ENCODE data around the gene PCDHGA9. TPM values are rescaled to one million over a fixed set of nuclear protein-coding genes. Genes with fewer than 3 reads are reported as not detected.
"Not testable (repeated sequence)": the region's sequence is repeated elsewhere in the genome, so short reads cannot be mapped to it uniquely, and the experiment has no call there.

The PCDHGA9 gene
- total RNA-seq, 3 donors from 2014 or later, result 2.6 to 6.7 (median 3.2) TPM

- ATAC-seq, result peak; percentile 75
- Histone ChIP-seq H3K4me3 (no peak within 1 kb of the TSS), H3K4me1 (ENCODE audit: low read depth) (no peaks in the 10 kb centered on the region), H3K36me3 (ENCODE audit: low read depth) (no peaks in the 10 kb centered on the region), H3K9me3 (peaks cover 85% of the 10 kb centered on the region)
- no peak for TF ChIP-seq CTCF (IDR thresholded peaks at IDR 0.05)
- DNase-seq, result peak in 2 of 3 donors; percentile 29 to 46
- intact Hi-C loops (cut with DNase I, micrococcal nuclease), result no loop called here
These were observed 32.4 kb upstream of the PCDHGA9 start, which contains the start of gene PCDHGB3 for GRCh38 chr5:141369994-141370848. PCDHGB3 (plus strand) TSS chr5:141370242; CDS start chr5:141370395, 153 bp downstream.

- ATAC-seq, result no peak
- H3K4me1 ChIP-seq (ENCODE audit: low read depth), result no peaks in the 10 kb centered on the region
- TF ChIP-seq CTCF (IDR thresholded peaks at IDR 0.05), result no peak
- DNase-seq, result no peak
- intact Hi-C loops (cut with DNase I, micrococcal nuclease), result no loop called here
- H3K36me3 ChIP-seq (ENCODE audit: low read depth), result no peaks in the 10 kb centered on the region
- no peak overlapping the region for H3K4me3 ChIP-seq
- peaks cover 83% of the 10 kb centered on the region for H3K9me3 ChIP-seq
These were observed 30.8 kb upstream of the PCDHGA9 start for GRCh38 chr5:141371572-141372475.

GRCh38 chr5:141373673-141374317, 28.8 kb upstream of the PCDHGA9 start, which contains the start of gene PCDHGA6:
PCDHGA6 (plus strand) TSS chr5:141373891; CDS start chr5:141374084, 193 bp downstream.
- Histone ChIP-seq H3K36me3 (ENCODE audit: low read depth) (no peaks in the 10 kb centered on the region), H3K4me1 (ENCODE audit: low read depth) (no peaks in the 10 kb centered on the region), H3K4me3 (no peak within 1 kb of the TSS), H3K9me3 (peaks cover 88% of the 10 kb centered on the region)
- DNase-seq (no peak), ATAC-seq (no peak)
- TF ChIP-seq CTCF (IDR thresholded peaks at IDR 0.05), result no peak
- intact Hi-C loops (cut with DNase I, micrococcal nuclease), result no loop called here

- DNase-seq, result no peak
- H3K9me3 ChIP-seq, result peaks cover 83% of the 10 kb centered on the region
- no peak overlapping the region for H3K4me3 ChIP-seq
- H3K36me3 ChIP-seq (ENCODE audit: low read depth), result no peaks in the 10 kb centered on the region
- H3K4me1 ChIP-seq (ENCODE audit: low read depth), result no peaks in the 10 kb centered on the region
- intact Hi-C loops (cut with DNase I, micrococcal nuclease), result no loop called here
- ATAC-seq, result no peak
- no peak for TF ChIP-seq CTCF (IDR thresholded peaks at IDR 0.05)
These were observed 28.0 kb upstream of the PCDHGA9 start for GRCh38 chr5:141374627-141375026.

GRCh38 chr5:141375444-141376155, 27.0 kb upstream of the PCDHGA9 start:
- intact Hi-C loops (cut with DNase I, micrococcal nuclease); ATAC-seq: not testable (repeated sequence)
- H3K9me3 ChIP-seq, result peaks cover 81% of the 10 kb centered on the region

More at GRCh38 chr5:141375444-141376155, 27.0 kb upstream of the PCDHGA9 start:
- H3K4me1 ChIP-seq (ENCODE audit: low read depth); H3K4me3 ChIP-seq; DNase-seq; H3K36me3 ChIP-seq (ENCODE audit: low read depth): not testable (repeated sequence)
